HFF-Myc (cell line): ENCODE measurements around the gene RAD18.

Source experiments
- DNase-seq: peaks from one replicate; pipeline ENCODE4 v3.0.0-alpha.2; 2011; ENCODE audit warnings: low read depth; ENCODE audit errors: extremely low read depth
- H3K4me3 ChIP-seq: replicated peaks from 2 replicates; pipeline ENCODE4 v1.5.1; 2011; ENCODE audit warnings: low read depth, mild to moderate bottlenecking, control low read depth, low read length
- CTCF ChIP-seq: IDR thresholded peaks from 2 replicates; pipeline ENCODE4 v1.5.1; 2012; ENCODE audit warnings: mild to moderate bottlenecking, low read depth, low read length, control low read depth; ENCODE audit errors: missing control alignments

RAD18 gene

GRCh38 chr3:8986741-8987140 lies 23.5 kb upstream of the RAD18 start:
- no peak for TF ChIP-seq CTCF
- no peak overlapping the region for H3K4me3 ChIP-seq
- DNase-seq = no peak

DNA sequence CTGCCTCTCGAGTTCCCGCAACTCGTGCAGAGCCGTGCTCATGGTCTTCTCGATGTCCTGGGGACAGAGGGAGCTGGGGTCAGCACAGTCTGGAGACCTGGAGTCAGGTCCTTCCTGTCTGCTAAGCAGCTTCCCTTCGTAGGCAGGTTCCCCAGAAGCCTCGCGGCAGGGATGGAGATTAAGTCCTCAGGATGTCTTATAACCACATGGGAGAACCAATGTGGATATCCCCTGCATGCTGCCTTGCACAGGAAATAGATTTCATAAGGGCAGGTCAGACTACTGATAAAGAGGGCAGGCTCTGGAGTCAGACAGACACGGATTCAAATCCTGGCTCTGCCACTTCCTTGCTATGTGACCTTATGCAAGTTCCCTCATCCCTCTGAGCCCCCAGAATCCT lies 22.6 kb upstream of the RAD18 start:
- no peak for TF ChIP-seq CTCF
- no peak overlapping the region for H3K4me3 ChIP-seq
- no peak for DNase-seq

GRCh38 chr3:8985411-8985831 lies 22.1 kb upstream of the RAD18 start:
- no peak for DNase-seq
- H3K4me3 ChIP-seq = no peak overlapping the region
- no peak for TF ChIP-seq CTCF

DNA sequence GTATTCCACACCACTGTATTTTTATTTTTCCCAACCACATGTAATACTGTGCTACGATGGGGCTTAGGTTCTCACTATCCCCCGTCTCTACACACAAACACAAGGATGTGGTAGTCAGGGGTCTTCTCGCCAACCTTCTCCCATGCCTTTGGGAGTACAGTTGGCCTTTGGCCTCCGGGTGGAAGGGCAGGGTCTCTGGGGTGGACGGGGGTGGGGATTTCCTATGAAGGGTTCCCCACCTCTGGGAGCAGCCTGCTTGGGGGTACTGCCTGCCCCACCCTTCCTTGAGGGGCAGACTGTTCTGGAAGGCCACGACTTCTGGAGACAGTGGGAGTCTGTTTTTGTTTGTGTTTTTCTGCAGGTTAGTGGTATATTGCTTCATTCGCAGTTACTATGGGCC lies 21.3 kb upstream of the RAD18 start:
- no peak for TF ChIP-seq CTCF
- DNase-seq = no peak
- H3K4me3 ChIP-seq = no peak overlapping the region

DNA sequence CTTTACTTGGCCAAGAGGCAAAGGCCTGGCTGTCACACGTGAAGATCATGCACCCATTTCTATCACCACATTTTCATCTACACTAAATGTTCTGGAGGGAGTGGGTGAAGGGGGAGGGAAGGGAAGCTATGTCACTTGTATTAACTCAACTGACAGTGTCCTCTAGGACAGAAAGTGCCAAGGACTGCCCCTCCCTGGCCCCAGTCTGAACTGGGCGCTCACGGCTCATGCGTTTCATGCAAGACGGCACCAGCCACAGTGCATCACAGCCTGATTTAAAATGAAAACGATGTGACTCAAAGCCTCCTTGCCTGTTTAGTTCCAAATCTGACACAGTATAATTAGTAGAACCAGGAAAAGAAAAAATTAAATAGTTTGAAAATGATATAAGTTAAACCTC lies 20.8 kb upstream of the RAD18 start:
- DNase-seq = no peak
- H3K4me3 ChIP-seq = no peak overlapping the region
- no peak for TF ChIP-seq CTCF

GRCh38 chr3:8983591-8983990 lies 20.3 kb upstream of the RAD18 start:
- no peak overlapping the region for H3K4me3 ChIP-seq
- no peak for DNase-seq
- no peak for TF ChIP-seq CTCF

DNA sequence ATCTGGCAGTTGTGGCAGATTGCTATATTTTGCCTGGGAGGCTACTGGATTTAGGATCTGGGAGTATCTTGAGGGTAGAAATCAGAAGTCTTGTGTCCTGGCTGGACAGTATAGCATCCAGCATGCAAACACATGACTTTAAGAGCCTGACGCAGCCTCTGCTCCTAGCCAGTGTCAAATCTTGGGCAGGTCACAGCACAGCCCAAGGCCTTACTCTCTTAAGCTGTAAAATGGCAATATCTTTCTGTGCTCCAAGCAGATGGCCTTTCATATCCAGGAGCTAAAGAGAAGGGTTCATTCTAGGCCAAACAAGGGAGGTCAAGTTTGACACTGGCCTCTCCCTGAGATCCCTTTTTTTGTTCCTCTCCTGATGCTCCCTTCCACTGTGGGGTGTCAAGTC lies 19.8 kb upstream of the RAD18 start:
- TF ChIP-seq CTCF = no peak
- no peak for DNase-seq
- H3K4me3 ChIP-seq = no peak overlapping the region
